Kidney (tissue), 14 donors: ENCODE results near the gene SCUBE2. TPM values are rescaled to one million over a fixed set of nuclear protein-coding genes. Genes with fewer than 3 reads are reported as not detected.

ENCODE experiments used
- DNase-seq, 5 donors: peaks; one replicate each; pipeline ENCODE4 v3.0.0-alpha.2; 2013 to 2020
- FAIRE-seq: peaks from 2 replicates; lab custom pipeline; 2012; peaks lifted over from hg19 to GRCh38; lab: Jason Lieb, UNC
- H3K27ac ChIP-seq, 2 donors: one replicate each; pipeline ENCODE4 v1.7.0; 2013; ENCODE audit warnings: low read depth in 2 of 2, low read length in 2 of 2, inconsistent platforms in 1 of 2
- H3K27me3 ChIP-seq: one replicate; pipeline ENCODE4 v1.7.1; 2013; ENCODE audit warnings: low read length, inconsistent platforms; ENCODE audit not compliant: control insufficient read depth, insufficient read depth
- H3K36me3 ChIP-seq, 3 donors: one replicate each; pipeline versions ENCODE4 v1.7.0 to v1.7.1; 2013; ENCODE audit warnings: low read length in 3 of 3, control low read depth in 1 of 3, inconsistent platforms in 1 of 3; ENCODE audit not compliant: insufficient read depth in 3 of 3, control insufficient read depth in 2 of 3
- H3K4me1 ChIP-seq, 3 donors: one replicate each; pipeline versions ENCODE4 v1.7.0 to v1.7.1; 2013; ENCODE audit warnings: low read length in 3 of 3, inconsistent platforms in 1 of 3, low read depth in 1 of 3; ENCODE audit not compliant: control insufficient read depth in 2 of 3, insufficient read depth in 2 of 3
- H3K4me3 ChIP-seq, 3 donors: one replicate each; pipeline versions ENCODE4 v1.7.0 to v1.8.1; 2013; ENCODE audit warnings: low read length in 3 of 3, control low read depth in 1 of 3, inconsistent platforms in 1 of 3
- H3K9ac ChIP-seq, 3 donors: one replicate each; pipeline versions ENCODE4 v1.7.0 to v1.7.1; 2013; ENCODE audit warnings: low read length in 3 of 3, control low read depth in 1 of 3, inconsistent platforms in 1 of 3
- H3K9me3 ChIP-seq, 3 donors: one replicate each; pipeline versions ENCODE4 v1.7.0 to v1.7.1; 2013; ENCODE audit warnings: low read length in 3 of 3, control low read depth in 1 of 3, inconsistent platforms in 1 of 3; ENCODE audit not compliant: control insufficient read depth in 2 of 3, insufficient read depth in 1 of 3
- intact Hi-C: fragments of 100-400 bp; cut with DNase I; formaldehyde crosslinking; loops from one replicate; pipeline ENCODE4 v1.11.1; 2022
- polyA plus RNA-seq: library from polyadenylated mRNA; stranded (reverse); fragments of 350-450 nt; fragmentation: Illumina TruSeq; extraction: RNeasy Lipid Tissue Mini Kit (QIAGEN cat#74804); gene quantifications from one replicate; pipeline ENCODE4 v1.2.3, GENCODE V29; 2014; ENCODE audit warnings: low read depth, low replicate concordance; ENCODE audit not compliant: insufficient read depth
- total RNA-seq: library from RNA; stranded (reverse); fragmentation: NEBNext Ultra II Directional; extraction: Animal tissue kit (Norgen Biotek cat#: 25700); gene quantifications from one replicate; pipeline ENCODE4 v1.2.1, GENCODE V29; 2021
- TF ChIP-seq, protein P1 (sequence below): IDR thresholded peaks from 3 replicates; pipeline ENCODE4 v1.5.1; 2012; ENCODE audit warnings: mild to moderate bottlenecking, moderate library complexity, borderline replicate concordance; ENCODE audit not compliant: insufficient read depth; ENCODE audit errors: extremely low read depth
- donor health status: control.
- donor health status: control.
- donor health status: control.
- donor health status: control.
- donor health status: control.
- donor health status: DM: yes; HTN: yes; CAD: no.
- donor health status: Normal renal cell carcinoma (clear cell type).

SCUBE2 gene
- total and polyA plus RNA-seq, 2 donors from 2014 or later = 0.65 to 3.5 TPM

DNA sequence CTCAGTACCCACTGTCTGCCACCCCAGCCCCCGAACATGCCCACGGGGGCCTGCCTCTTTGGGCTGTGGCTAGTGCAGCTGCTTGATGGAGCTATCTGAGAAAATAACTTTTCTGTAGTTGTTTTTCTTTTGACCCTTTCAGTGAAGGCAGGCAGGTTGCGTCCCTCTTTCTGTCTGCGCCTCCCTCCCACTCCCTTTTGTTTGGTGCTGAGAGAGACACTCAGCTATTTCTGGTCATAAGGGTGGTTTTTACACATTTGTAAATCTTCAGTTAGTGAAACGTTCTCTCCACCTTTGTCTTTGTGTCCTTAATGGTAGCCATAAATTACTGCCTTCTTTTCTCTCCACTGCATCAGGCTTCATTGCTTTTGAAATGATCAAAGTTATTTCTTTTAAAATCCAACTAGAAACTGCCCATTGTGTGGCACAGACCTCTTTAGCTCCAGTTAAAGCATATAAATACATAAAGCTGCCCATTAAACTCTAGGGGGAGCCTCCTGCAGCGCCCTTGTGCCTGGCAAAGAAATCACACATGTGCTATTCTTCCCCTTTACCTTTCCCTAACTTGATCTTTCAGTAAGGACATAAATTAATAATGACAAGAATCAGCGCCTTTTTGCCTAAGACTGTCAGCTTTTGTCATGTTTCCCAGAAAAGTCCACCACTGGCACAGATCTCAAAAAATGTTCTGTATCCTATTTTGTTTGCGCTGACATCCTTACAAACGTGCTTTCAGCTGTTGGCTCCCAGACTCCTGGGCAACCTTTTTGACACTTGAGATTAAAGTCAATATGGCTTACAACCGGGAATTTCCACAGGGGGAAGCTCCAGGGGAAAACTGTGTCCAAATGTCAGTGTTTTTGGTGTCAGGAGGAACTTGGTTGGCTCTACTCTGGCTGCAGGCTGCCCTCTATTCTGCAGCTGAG, 1.7 kb upstream of the SCUBE2 start:
- no peak for FAIRE-seq

DNA sequence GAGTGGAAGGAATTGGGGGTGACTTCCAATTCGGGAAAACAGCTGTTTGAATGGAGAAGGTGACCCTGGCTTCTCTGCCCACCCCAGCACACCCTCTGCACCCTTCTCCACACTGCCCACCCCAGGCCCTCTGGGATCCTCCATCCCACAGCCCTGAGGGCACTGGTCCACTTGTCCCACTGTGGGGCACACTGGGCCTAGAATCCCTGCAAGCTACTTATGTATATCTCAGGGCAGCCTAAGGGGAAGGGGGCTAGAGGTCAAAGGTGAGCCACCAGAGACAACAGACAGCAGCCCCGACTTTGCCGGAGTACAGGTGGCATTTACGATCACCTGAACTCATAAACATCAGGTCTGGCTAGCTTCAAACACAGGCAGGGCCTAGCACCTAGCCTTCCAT, 673 bp upstream of the SCUBE2 start:
- no peak overlapping the region for H3K27ac ChIP-seq
- H3K27me3 ChIP-seq = no peaks in the 10 kb centered on the region
- H3K4me3 ChIP-seq = no peak overlapping the region
- TF ChIP-seq, protein P1, sequence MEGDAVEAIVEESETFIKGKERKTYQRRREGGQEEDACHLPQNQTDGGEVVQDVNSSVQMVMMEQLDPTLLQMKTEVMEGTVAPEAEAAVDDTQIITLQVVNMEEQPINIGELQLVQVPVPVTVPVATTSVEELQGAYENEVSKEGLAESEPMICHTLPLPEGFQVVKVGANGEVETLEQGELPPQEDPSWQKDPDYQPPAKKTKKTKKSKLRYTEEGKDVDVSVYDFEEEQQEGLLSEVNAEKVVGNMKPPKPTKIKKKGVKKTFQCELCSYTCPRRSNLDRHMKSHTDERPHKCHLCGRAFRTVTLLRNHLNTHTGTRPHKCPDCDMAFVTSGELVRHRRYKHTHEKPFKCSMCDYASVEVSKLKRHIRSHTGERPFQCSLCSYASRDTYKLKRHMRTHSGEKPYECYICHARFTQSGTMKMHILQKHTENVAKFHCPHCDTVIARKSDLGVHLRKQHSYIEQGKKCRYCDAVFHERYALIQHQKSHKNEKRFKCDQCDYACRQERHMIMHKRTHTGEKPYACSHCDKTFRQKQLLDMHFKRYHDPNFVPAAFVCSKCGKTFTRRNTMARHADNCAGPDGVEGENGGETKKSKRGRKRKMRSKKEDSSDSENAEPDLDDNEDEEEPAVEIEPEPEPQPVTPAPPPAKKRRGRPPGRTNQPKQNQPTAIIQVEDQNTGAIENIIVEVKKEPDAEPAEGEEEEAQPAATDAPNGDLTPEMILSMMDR = no peak
- DNase-seq (peak in 1 of 5 donors; percentile 53), FAIRE-seq (no peak)
- H3K9me3 ChIP-seq = no peaks in the 10 kb centered on the region
- no peaks in the 10 kb centered on the region for H3K36me3 ChIP-seq
- H3K4me1 ChIP-seq = no peaks in the 10 kb centered on the region
- no peak overlapping the region for H3K9ac ChIP-seq
- intact Hi-C loops = no loop called here

More for the DNA sequence above, 1.7 kb upstream of the SCUBE2 start:
- intact Hi-C loops = no loop called here
- no peaks in the 10 kb centered on the region for H3K9me3 ChIP-seq
- H3K27me3 ChIP-seq = no peaks in the 10 kb centered on the region
- H3K9ac ChIP-seq = no peak overlapping the region
- no peak overlapping the region for H3K27ac ChIP-seq
- H3K4me3 ChIP-seq = no peak overlapping the region
- H3K36me3 ChIP-seq = no peaks in the 10 kb centered on the region
- TF ChIP-seq, protein P1 = no peak
- DNase-seq = no peak
- H3K4me1 ChIP-seq = no peaks in the 10 kb centered on the region

GRCh38 chr11:9090488-9091043, 833 bp downstream of the SCUBE2 start:
- FAIRE-seq = no peak
- intact Hi-C loops = no loop called here
- no peak overlapping the region for H3K27ac ChIP-seq
- peak overlapping the region in 1 of 3 donors; percentile 17 for H3K9ac ChIP-seq
- no peaks in the 10 kb centered on the region for H3K36me3 ChIP-seq
- H3K4me1 ChIP-seq = no peaks in the 10 kb centered on the region
- H3K4me3 ChIP-seq = peak overlapping the region in 1 of 3 donors; percentile 46
- no peaks in the 10 kb centered on the region for H3K9me3 ChIP-seq
- peak in 2 of 5 donors; percentile 43 to 48 for DNase-seq
- TF ChIP-seq, protein P1 = no peak
- no peaks in the 10 kb centered on the region for H3K27me3 ChIP-seq
